Neural cell (in vitro differentiated cells): ENCODE measurements around the gene TSGA10. TPM values are rescaled to one million over a fixed set of nuclear protein-coding genes. Genes with fewer than 3 reads are reported as not detected.

Experiments used
- H2AFZ ChIP-seq: fragments of 200-600, 300-800 bp; sonication (generic), shearing (Covaris generic); 2 replicates; pipeline ENCODE4 v1.6.0; 2014; ENCODE audit warnings: low read depth, mild to moderate bottlenecking, antibody characterized with exemption, low read length, moderate library complexity
- H3F3A ChIP-seq: fragments of 200-600 bp; shearing (Covaris generic); 2 replicates; pipeline ENCODE4 v1.6.1; 2016; ENCODE audit warnings: mild to moderate bottlenecking, moderate library complexity, mixed read lengths, antibody characterized with exemption, low read length; ENCODE audit not compliant: insufficient read depth, poor library complexity, severe bottlenecking
- H3K27ac ChIP-seq: fragments of 200-600, 300-800 bp; sonication (generic), shearing (Covaris generic); 2 replicates; pipeline ENCODE4 v1.5.1; 2014; ENCODE audit warnings: mild to moderate bottlenecking, low read length, moderate library complexity
- H3K27me3 ChIP-seq: fragments of 300-800, 200-600 bp; sonication (generic), shearing (Covaris generic); 2 replicates; pipeline ENCODE4 v1.6.0; 2014; ENCODE audit warnings: mild to moderate bottlenecking, low read depth, low read length, moderate library complexity; ENCODE audit not compliant: insufficient read depth
- H3K36me3 ChIP-seq: fragments of 300-800, 200-600 bp; sonication (generic), shearing (Covaris generic); 2 replicates; pipeline ENCODE4 v1.5.1; 2014; ENCODE audit warnings: mild to moderate bottlenecking, antibody characterized with exemption, low read length, moderate library complexity; ENCODE audit not compliant: insufficient read depth
- H3K4me2 ChIP-seq: fragments of 300-800, 200-600 bp; sonication (generic), shearing (Covaris generic); 2 replicates; pipeline ENCODE4 v1.6.0; 2014; ENCODE audit warnings: mild to moderate bottlenecking, low read length
- H3K4me3 ChIP-seq: fragments of 300-800, 200-600 bp; sonication (generic), shearing (Covaris generic); 2 replicates; pipeline ENCODE4 v1.5.1; 2014; ENCODE audit warnings: mild to moderate bottlenecking, low read length, moderate library complexity
- H3K79me2 ChIP-seq: fragments of 200-600 bp; shearing (Covaris generic); replicated peaks from 2 replicates; pipeline ENCODE4 v1.6.0; 2014; ENCODE audit warnings: mild to moderate bottlenecking, low read length, moderate library complexity; ENCODE audit not compliant: insufficient read depth
- H3K9ac ChIP-seq: fragments of 300-800, 200-600 bp; sonication (generic), shearing (Covaris generic); 2 replicates; pipeline ENCODE4 v1.6.1; 2016; ENCODE audit warnings: mild to moderate bottlenecking, low read length, mixed read lengths
- H3K9me2 ChIP-seq: fragments of 200-600 bp; shearing (Covaris generic); 2 replicates; pipeline ENCODE4 v1.6.1; 2016; ENCODE audit warnings: mild to moderate bottlenecking, low read length, mixed read lengths; ENCODE audit not compliant: insufficient read depth
- H3K9me3 ChIP-seq: fragments of 200-600, 300-800 bp; sonication (generic), shearing (Covaris generic); 2 replicates; pipeline ENCODE4 v1.6.1; 2016; ENCODE audit warnings: mild to moderate bottlenecking, mixed run types, low read length, moderate library complexity, mixed read lengths
- H4K20me1 ChIP-seq: fragments of 200-600 bp; shearing (Covaris generic); 2 replicates; pipeline ENCODE4 v1.6.1; 2016; ENCODE audit warnings: mild to moderate bottlenecking, mixed run types; ENCODE audit not compliant: insufficient read depth
- CTCF ChIP-seq: fragments of 450-650 bp; IDR thresholded peaks from 2 replicates; pipeline ENCODE4 v1.5.1; 2014; ENCODE audit warnings: antibody characterized with exemption, mild to moderate bottlenecking, moderate library complexity; ENCODE audit not compliant: poor library complexity, severe bottlenecking
- EP300 ChIP-seq: fragments of 450-650 bp; conservative IDR thresholded peaks from 2 replicates; pipeline ENCODE4 v1.6.1; 2014; ENCODE audit warnings: antibody characterized with exemption, mild to moderate bottlenecking, moderate library complexity; ENCODE audit not compliant: poor library complexity, severe bottlenecking
- EZH2 ChIP-seq: fragments of 200-600, 300-800 bp; shearing (Covaris generic), sonication (generic); IDR thresholded peaks from 2 replicates; pipeline ENCODE4 v1.6.1; 2014; ENCODE audit warnings: antibody characterized with exemption, low read length, borderline replicate concordance, mild to moderate bottlenecking; ENCODE audit not compliant: insufficient read depth, poor library complexity, severe bottlenecking
- MXI1 ChIP-seq: fragments of 450-650 bp; conservative IDR thresholded peaks from 2 replicates; pipeline ENCODE4 v1.6.1; 2014; ENCODE audit warnings: antibody characterized with exemption, mild to moderate bottlenecking; ENCODE audit not compliant: poor library complexity, severe bottlenecking
- POLR2AphosphoS5 ChIP-seq: IDR thresholded peaks from 2 replicates; pipeline ENCODE4 v1.6.1; 2012
- RAD21 ChIP-seq: fragments of 450-650 bp; conservative IDR thresholded peaks from 2 replicates; pipeline ENCODE4 v1.6.1; 2014; ENCODE audit warnings: antibody characterized with exemption, mild to moderate bottlenecking, moderate library complexity
- SMC3 ChIP-seq: fragments of 450-650 bp; conservative IDR thresholded peaks from 2 replicates; pipeline ENCODE4 v1.6.1; 2014; ENCODE audit warnings: antibody characterized with exemption, mild to moderate bottlenecking, moderate library complexity; ENCODE audit not compliant: poor library complexity
- TAF1 ChIP-seq: IDR thresholded peaks from 2 replicates; pipeline ENCODE4 v1.6.1; 2012; ENCODE audit warnings: low read depth
- polyA plus RNA-seq: library from polyadenylated mRNA; depleted of rRNA; stranded (reverse); fragments of >200 nt; gene quantifications from 2 replicates; pipeline ENCODE4 v1.2.3, GENCODE V29; 2014
- TF ChIP-seq, protein P1 (sequence below): IDR thresholded peaks from 2 replicates; pipeline ENCODE4 v1.6.1; 2012; ENCODE audit warnings: borderline replicate concordance

The TSGA10 gene
- polyA plus RNA-seq, 1 donor from 2014 or later = 8.0 TPM

DNA sequence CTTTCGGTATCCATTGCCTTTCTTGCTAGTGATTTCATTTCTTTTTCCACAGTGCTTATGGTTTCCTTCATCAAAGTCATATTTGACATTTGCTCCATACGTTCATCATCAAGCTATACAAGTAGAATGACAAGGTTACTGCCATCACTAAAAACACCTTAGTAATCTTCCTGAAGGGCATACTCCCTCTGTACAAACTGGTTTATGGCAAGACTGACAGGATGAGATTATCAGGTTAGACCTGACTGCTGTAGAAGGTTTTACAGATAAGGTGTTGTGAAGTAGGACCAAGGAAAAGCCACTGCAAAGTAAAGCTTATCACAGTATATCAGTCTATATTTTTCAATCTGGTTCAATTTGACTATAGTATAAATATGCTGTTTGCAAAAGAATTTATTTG is 50.7 kb downstream of the TSGA10 start:
- Histone ChIP-seq H3K9me2 (no peaks in the 10 kb centered on the region), H3K4me2 (no peak overlapping the region), H3F3A (no peaks in the 10 kb centered on the region), H4K20me1 (no peaks in the 10 kb centered on the region), H3K36me3 (no peaks in the 10 kb centered on the region), H3K9ac (no peak overlapping the region), H3K4me3 (no peak overlapping the region), H2AFZ (no peak overlapping the region), H3K27ac (no peak overlapping the region), H3K79me2 (no peaks in the 10 kb centered on the region), H3K9me3 (no peaks in the 10 kb centered on the region), H3K27me3 (no peaks in the 10 kb centered on the region)
- TF ChIP-seq MXI1 = no peak
- TF ChIP-seq EZH2 = no peak
- TF ChIP-seq POLR2AphosphoS5 = no peak
- TF ChIP-seq RAD21 = no peak
- no peak for TF ChIP-seq SMC3
- TF ChIP-seq, protein P1, sequence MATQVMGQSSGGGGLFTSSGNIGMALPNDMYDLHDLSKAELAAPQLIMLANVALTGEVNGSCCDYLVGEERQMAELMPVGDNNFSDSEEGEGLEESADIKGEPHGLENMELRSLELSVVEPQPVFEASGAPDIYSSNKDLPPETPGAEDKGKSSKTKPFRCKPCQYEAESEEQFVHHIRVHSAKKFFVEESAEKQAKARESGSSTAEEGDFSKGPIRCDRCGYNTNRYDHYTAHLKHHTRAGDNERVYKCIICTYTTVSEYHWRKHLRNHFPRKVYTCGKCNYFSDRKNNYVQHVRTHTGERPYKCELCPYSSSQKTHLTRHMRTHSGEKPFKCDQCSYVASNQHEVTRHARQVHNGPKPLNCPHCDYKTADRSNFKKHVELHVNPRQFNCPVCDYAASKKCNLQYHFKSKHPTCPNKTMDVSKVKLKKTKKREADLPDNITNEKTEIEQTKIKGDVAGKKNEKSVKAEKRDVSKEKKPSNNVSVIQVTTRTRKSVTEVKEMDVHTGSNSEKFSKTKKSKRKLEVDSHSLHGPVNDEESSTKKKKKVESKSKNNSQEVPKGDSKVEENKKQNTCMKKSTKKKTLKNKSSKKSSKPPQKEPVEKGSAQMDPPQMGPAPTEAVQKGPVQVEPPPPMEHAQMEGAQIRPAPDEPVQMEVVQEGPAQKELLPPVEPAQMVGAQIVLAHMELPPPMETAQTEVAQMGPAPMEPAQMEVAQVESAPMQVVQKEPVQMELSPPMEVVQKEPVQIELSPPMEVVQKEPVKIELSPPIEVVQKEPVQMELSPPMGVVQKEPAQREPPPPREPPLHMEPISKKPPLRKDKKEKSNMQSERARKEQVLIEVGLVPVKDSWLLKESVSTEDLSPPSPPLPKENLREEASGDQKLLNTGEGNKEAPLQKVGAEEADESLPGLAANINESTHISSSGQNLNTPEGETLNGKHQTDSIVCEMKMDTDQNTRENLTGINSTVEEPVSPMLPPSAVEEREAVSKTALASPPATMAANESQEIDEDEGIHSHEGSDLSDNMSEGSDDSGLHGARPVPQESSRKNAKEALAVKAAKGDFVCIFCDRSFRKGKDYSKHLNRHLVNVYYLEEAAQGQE = no peak
- TF ChIP-seq CTCF = no peak

- H3K27ac ChIP-seq = no peak overlapping the region
- H2AFZ ChIP-seq = no peak overlapping the region
- H3K36me3 ChIP-seq = no peaks in the 10 kb centered on the region
- no peaks in the 10 kb centered on the region for H3K79me2 ChIP-seq
- H3K4me2 ChIP-seq = no peak overlapping the region
- no peak overlapping the region for H3K9ac ChIP-seq
- no peak for TF ChIP-seq SMC3
- no peak for TF ChIP-seq CTCF
- no peak for TF ChIP-seq TAF1
- no peak for TF ChIP-seq EZH2
- no peak for TF ChIP-seq RAD21
- no peak for TF ChIP-seq POLR2AphosphoS5
- no peak for TF ChIP-seq MXI1
- no peak for TF ChIP-seq EP300
- TF ChIP-seq, protein P1 = no peak
- H3K9me3 ChIP-seq = no peaks in the 10 kb centered on the region
- no peaks in the 10 kb centered on the region for H4K20me1 ChIP-seq
- no peaks in the 10 kb centered on the region for H3K27me3 ChIP-seq
- H3K9me2 ChIP-seq = no peaks in the 10 kb centered on the region
- H3K4me3 ChIP-seq = no peak overlapping the region
- H3F3A ChIP-seq = no peaks in the 10 kb centered on the region
Observed at GRCh38 chr2:99101697-99102096, 53.0 kb downstream of the TSGA10 start.
